GM21619 (cell line): ENCODE results near the gene CIAO2B.

ENCODE experiments used
- ATAC-seq: cut with Tn5 transposase; IDR thresholded peaks from one replicate; pipeline ENCODE4 v1.9.1; 2021; ENCODE audit not compliant: unreplicated experiment

Gene CIAO2B

DNA sequence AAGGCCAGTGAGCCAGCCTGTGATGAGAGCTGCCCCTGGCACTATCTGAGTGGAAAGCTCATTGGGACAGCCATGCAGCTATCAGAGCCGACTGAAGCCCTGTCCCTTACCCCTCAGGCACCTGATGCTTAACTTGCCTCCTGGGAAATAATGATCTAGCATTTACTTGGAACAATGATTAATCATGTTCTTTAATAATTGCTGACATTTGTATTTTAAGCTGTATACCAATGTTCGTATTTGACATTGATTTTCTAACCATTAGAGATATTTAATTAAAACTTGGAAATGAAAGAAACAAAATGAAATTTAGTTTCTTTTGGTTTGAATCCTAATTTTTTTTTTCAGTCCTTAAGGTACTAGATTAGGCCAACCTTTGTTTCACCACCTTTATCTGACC lies 43.4 kb downstream of the CIAO2B start:
- no peak for ATAC-seq

DNA sequence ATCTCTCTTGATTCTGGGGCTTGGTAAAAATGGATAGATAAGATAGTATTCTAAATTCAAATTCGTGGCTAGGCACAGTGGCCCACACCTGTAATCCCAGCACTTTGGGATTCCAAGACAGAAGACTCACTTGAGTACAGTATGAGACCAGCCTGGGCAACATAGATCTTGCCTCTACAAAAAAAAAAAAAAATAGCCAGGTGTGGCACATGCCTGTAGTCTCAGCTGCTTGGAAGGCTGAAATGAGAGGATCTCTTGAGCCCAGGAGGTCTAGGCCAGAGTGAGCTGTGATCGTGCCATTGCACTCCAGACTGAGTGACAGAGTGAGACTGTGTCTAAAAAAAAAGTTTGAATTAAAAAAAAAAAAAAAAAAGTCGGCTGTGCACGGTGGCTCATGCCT lies 44.6 kb downstream of the CIAO2B start:
- ATAC-seq = no peak

DNA sequence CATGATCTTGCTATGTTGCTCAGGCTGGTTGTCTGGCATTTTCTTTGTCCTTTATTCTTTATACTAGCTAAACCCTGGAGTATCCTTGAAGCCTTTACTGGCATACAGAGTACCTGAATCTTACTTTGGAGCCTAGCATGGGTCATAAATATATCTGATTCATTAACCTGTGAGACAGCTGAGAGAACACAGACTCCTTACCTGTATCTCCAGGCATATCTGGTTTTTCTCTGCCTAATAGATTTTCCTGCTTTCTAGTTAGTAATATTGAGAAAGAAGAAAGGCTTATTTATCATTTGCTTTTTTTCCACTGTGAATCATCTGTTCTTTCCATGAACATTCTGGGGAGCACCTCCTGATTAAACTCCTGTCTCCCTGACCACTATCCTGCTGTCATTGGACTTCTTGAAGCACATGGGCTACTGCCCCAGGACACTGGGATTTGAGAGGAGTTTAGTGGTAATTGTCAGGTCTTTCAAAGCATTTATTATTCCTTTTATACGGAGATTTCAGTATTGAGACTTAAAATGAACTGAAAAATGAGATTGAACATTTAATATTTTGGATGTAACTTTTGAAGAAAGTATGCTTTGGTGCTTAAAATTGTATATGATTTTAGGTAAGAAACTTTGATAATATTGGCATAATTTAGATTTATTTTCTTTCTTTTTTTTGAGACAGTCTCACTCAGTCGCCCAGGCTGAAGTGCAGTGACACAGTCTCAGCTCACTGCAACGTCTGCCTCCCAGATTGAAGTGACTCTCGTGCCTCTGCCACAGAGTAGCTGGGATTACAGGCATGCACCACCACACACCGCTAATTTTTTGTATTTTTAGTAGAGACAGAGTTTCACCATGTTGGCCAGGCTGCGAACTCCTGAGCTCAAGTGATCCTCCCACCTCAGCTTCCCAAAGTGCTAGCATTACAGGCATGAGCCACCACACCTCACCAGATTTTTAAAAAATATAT lies 45.3 kb downstream of the CIAO2B start:
- ATAC-seq = no peak

DNA sequence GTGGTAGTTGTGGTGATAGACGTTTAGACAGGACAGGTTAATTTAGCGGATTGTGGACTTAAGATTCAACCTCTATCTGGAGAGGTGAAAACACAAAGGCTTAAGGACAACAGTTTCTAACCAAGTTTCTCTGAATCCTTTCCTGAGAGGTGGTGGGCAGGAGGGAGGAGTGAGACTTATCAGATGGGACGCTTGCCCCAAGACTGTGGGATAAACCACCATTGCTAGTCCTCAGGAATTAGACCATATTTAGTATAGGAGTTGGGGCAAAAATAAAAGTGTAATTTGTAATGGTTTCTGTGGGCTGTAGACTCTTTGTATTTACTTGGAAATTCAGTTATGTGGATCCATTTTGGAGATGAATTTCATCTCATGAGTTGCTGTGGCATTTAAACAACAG lies 47.3 kb downstream of the CIAO2B start:
- ATAC-seq = no peak

- ATAC-seq = no peak
Measured at GRCh38 chr16:66886321-66886720, 47.9 kb downstream of the CIAO2B start.

- no peak for ATAC-seq
Measured at GRCh38 chr16:66885491-66885890, 48.7 kb downstream of the CIAO2B start.

- ATAC-seq = no peak
Measured at GRCh38 chr16:66882702-66883101, 51.5 kb downstream of the CIAO2B start.
